Stimulated activated naive CD8-positive, alpha-beta T cell treated with anti-CD3 and anti-CD28 coated beads, Interleukin-15, amount 100 ng/mL, for 72 hours (primary cell): ENCODE measurements around the gene NEURL4.
"Not testable (repeated sequence)": the region's sequence is repeated elsewhere in the genome, so short reads cannot be mapped to it uniquely, and the experiment has no call there.

Experiments used
- ATAC-seq: fragments of 150-1000 bp; cut with Tn5 transposase; 2 replicates; pipeline ENCODE4 v1.10.0; 2021; ENCODE audit warnings: mild to moderate bottlenecking, moderate library complexity
- DNase-seq, 2 donors: peaks; one replicate each; pipeline ENCODE4 v3.0.0; 2021 to 2022
- H3K27ac Mint-ChIP-seq, 2 donors: one replicate each; pipeline ENCODE4 v1.8.0; 2022; ENCODE audit warnings: mild to moderate bottlenecking in 2 of 2, mixed read lengths in 2 of 2, moderate library complexity in 2 of 2
- H3K27me3 Mint-ChIP-seq: one replicate; pipeline ENCODE4 v1.8.0; 2022; ENCODE audit warnings: mixed read lengths
- H3K4me1 Mint-ChIP-seq: one replicate; pipeline ENCODE4 v1.8.0; 2022; ENCODE audit warnings: mild to moderate bottlenecking, mixed read lengths
- H3K4me3 Mint-ChIP-seq, 2 donors: one replicate each; pipeline ENCODE4 v1.8.0; 2022; ENCODE audit warnings: mild to moderate bottlenecking in 2 of 2, mixed read lengths in 2 of 2, moderate library complexity in 1 of 2
- H3K9me3 Mint-ChIP-seq, 2 donors: one replicate each; pipeline ENCODE4 v1.8.0; 2022; ENCODE audit warnings: mixed read lengths in 2 of 2

The NEURL4 gene

GRCh38 chr17:7352910-7353635, 23.9 kb upstream of the NEURL4 start:
- peak overlapping the region; percentile 82 to 93 for H3K4me3 Mint-ChIP-seq
- H3K9me3 Mint-ChIP-seq, result no peaks in the 10 kb centered on the region
- no peak overlapping the region for H3K27ac Mint-ChIP-seq
- no peaks in the 10 kb centered on the region for H3K27me3 Mint-ChIP-seq
- DNase-seq, result no peak
- ATAC-seq, result no peak
- peaks cover 74% of the 10 kb centered on the region for H3K4me1 Mint-ChIP-seq

GRCh38 chr17:7352503-7352889, 23.4 kb upstream of the NEURL4 start:
- no peak for ATAC-seq
- no peak for DNase-seq
- Mint-ChIP-seq H3K27me3 (no peaks in the 10 kb centered on the region), H3K4me1 (peaks cover 80% of the 10 kb centered on the region), H3K4me3 (peak overlapping the region; percentile 82 to 93), H3K9me3 (no peaks in the 10 kb centered on the region), H3K27ac (peak overlapping the region; percentile 38 to 91)

- ATAC-seq, result peak; percentile 67
- H3K4me1 Mint-ChIP-seq, result peaks cover 86% of the 10 kb centered on the region
- H3K27ac Mint-ChIP-seq, result peak within 1 kb of the TSS; percentile 38 to 91
- DNase-seq, result peak; percentile 81 to 87
- peak within 1 kb of the TSS; percentile 93 for H3K4me3 Mint-ChIP-seq
- H3K27me3 Mint-ChIP-seq, result no peaks in the 10 kb centered on the region
- H3K9me3 Mint-ChIP-seq, result no peaks in the 10 kb centered on the region
Observed at GRCh38 chr17:7351665-7352502, 22.7 kb upstream of the NEURL4 start, which contains the start of gene KCTD11. Gene KCTD11 (plus strand): TSS chr17:7352162.

GRCh38 chr17:7348478-7349242, 19.5 kb upstream of the NEURL4 start:
- Mint-ChIP-seq H3K27ac (peak overlapping the region; percentile 66 to 92), H3K4me3 (no peak overlapping the region)

GRCh38 chr17:7347630-7348477, 18.7 kb upstream of the NEURL4 start:
- no peaks in the 10 kb centered on the region for H3K27me3 Mint-ChIP-seq
- peaks cover 75% of the 10 kb centered on the region for H3K4me1 Mint-ChIP-seq
- no peaks in the 10 kb centered on the region for H3K9me3 Mint-ChIP-seq
- H3K27ac Mint-ChIP-seq, result peak overlapping the region in 1 of 2 donors; percentile 64
- ATAC-seq (no peak), DNase-seq (no peak)
- H3K4me3 Mint-ChIP-seq, result no peak overlapping the region

More at GRCh38 chr17:7348478-7349242, 19.5 kb upstream of the NEURL4 start:
- no peaks in the 10 kb centered on the region for H3K27me3 Mint-ChIP-seq
- H3K9me3 Mint-ChIP-seq, result no peaks in the 10 kb centered on the region
- no peak for DNase-seq
- no peak for ATAC-seq
- H3K4me1 Mint-ChIP-seq, result peaks cover 75% of the 10 kb centered on the region

- no peak overlapping the region for H3K4me3 Mint-ChIP-seq
- peaks cover 74% of the 10 kb centered on the region for H3K4me1 Mint-ChIP-seq
- DNase-seq (no peak), ATAC-seq (no peak)
- no peak overlapping the region for H3K27ac Mint-ChIP-seq
- H3K27me3 Mint-ChIP-seq, result no peaks in the 10 kb centered on the region
- H3K9me3 Mint-ChIP-seq, result no peaks in the 10 kb centered on the region
Observed at GRCh38 chr17:7346761-7347614, 17.9 kb upstream of the NEURL4 start.

- Mint-ChIP-seq H3K4me3 (no peak overlapping the region), H3K4me1 (peaks cover 68% of the 10 kb centered on the region), H3K9me3 (no peaks in the 10 kb centered on the region), H3K27ac (peak overlapping the region in 1 of 2 donors; percentile 74), H3K27me3 (no peaks in the 10 kb centered on the region)
- DNase-seq, result no peak
- no peak for ATAC-seq
Observed at GRCh38 chr17:7343250-7343649, 14.1 kb upstream of the NEURL4 start.

- Mint-ChIP-seq H3K27me3 (no peaks in the 10 kb centered on the region), H3K27ac (no peak overlapping the region), H3K9me3 (no peaks in the 10 kb centered on the region), H3K4me1 (peaks cover 68% of the 10 kb centered on the region), H3K4me3 (no peak overlapping the region)
- ATAC-seq, result no peak
- no peak for DNase-seq
Observed at GRCh38 chr17:7341842-7342241, 12.7 kb upstream of the NEURL4 start.

GRCh38 chr17:7340179-7340578, 11.0 kb upstream of the NEURL4 start:
- DNase-seq (no peak), ATAC-seq (no peak)
- no peaks in the 10 kb centered on the region for H3K27me3 Mint-ChIP-seq
- H3K27ac Mint-ChIP-seq, result peak overlapping the region in 1 of 2 donors; percentile 17
- no peaks in the 10 kb centered on the region for H3K9me3 Mint-ChIP-seq
- H3K4me3 Mint-ChIP-seq, result no peak overlapping the region
- H3K4me1 Mint-ChIP-seq, result peaks cover 78% of the 10 kb centered on the region

- not testable (repeated sequence) for H3K9me3 Mint-ChIP-seq, DNase-seq, H3K27me3 Mint-ChIP-seq, ATAC-seq
- peak overlapping the region; percentile 83 to 88 for H3K4me3 Mint-ChIP-seq
- peaks cover 82% of the 10 kb centered on the region for H3K4me1 Mint-ChIP-seq
- peak overlapping the region; percentile 34 to 99 for H3K27ac Mint-ChIP-seq
Observed at GRCh38 chr17:7337600-7337999, 8.5 kb upstream of the NEURL4 start.

GRCh38 chr17:7336240-7337175, 7.4 kb upstream of the NEURL4 start, which contains the start of gene ACAP1:
Gene ACAP1 (plus strand): TSS chr17:7336529. CDS start chr17:7336735, 206 bp downstream.
- peak within 1 kb of the TSS; percentile 81 to 99 for H3K27ac Mint-ChIP-seq
- H3K4me3 Mint-ChIP-seq, result peak within 1 kb of the TSS; percentile 83 to 88
- H3K9me3 Mint-ChIP-seq, result no peaks in the 10 kb centered on the region
- DNase-seq (peak; percentile 58 to 78), ATAC-seq (peak; percentile 93)
- peaks cover 83% of the 10 kb centered on the region for H3K4me1 Mint-ChIP-seq
- H3K27me3 Mint-ChIP-seq, result no peaks in the 10 kb centered on the region

- H3K4me1 Mint-ChIP-seq, result peaks cover 85% of the 10 kb centered on the region
Observed at GRCh38 chr17:7335765-7336164, 6.6 kb upstream of the NEURL4 start.

GRCh38 chr17:7334938-7335538, 5.9 kb upstream of the NEURL4 start:
- H3K9me3 Mint-ChIP-seq, result no peaks in the 10 kb centered on the region
- H3K27me3 Mint-ChIP-seq, result no peaks in the 10 kb centered on the region
- no peak for ATAC-seq
- H3K4me3 Mint-ChIP-seq, result peak overlapping the region; percentile 83 to 88
- H3K27ac Mint-ChIP-seq, result peak overlapping the region; percentile 44 to 81
- DNase-seq, result no peak
- peaks cover 88% of the 10 kb centered on the region for H3K4me1 Mint-ChIP-seq

More at GRCh38 chr17:7335765-7336164, 6.6 kb upstream of the NEURL4 start:
- ATAC-seq, H3K9me3 Mint-ChIP-seq, DNase-seq, H3K27me3 Mint-ChIP-seq: not testable (repeated sequence)
- peak overlapping the region; percentile 44 to 81 for H3K27ac Mint-ChIP-seq
- peak overlapping the region; percentile 83 to 88 for H3K4me3 Mint-ChIP-seq
